NCI-H345 treated with DMSO at 0.1 percent for 48 hours (cell line): ENCODE results near the gene ANXA5.

Experiments used
- DNase-seq: peaks from one replicate; lab custom pipeline; 2025; ENCODE audit not compliant: unreplicated experiment; lab: John Stamatoyannopoulos, UW

Gene ANXA5

DNA sequence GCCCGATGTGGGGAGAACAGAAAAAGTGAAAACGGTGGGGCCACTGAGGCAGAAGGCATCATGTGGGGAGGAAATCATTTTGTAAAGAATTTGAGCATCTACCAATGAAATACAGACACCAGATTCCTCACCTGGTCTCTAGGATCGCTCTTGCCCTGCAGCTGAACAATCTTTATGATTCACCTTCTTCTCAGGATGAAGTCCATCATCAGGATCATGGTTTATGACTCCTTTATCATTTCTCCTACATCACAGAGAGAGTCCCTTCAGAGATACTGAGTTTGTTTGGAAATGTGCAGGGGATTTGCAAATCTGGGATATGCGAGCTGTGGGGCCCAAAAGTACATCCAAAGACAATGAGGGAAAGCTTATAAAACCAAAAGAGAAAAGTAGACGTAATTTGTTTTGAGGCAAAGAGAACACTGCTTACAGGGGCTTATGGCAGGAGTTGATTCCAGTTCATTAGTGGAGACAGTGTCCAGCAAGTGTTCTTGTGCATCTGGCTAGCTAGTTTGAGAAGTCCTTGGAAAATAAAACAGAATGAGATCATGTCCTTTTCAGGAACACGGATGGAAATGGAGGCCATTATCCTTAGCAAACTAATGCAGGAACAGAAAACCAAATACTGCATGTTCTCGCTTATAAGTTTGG lies 15.3 kb upstream of the ANXA5 start:
- no peak for DNase-seq

DNA sequence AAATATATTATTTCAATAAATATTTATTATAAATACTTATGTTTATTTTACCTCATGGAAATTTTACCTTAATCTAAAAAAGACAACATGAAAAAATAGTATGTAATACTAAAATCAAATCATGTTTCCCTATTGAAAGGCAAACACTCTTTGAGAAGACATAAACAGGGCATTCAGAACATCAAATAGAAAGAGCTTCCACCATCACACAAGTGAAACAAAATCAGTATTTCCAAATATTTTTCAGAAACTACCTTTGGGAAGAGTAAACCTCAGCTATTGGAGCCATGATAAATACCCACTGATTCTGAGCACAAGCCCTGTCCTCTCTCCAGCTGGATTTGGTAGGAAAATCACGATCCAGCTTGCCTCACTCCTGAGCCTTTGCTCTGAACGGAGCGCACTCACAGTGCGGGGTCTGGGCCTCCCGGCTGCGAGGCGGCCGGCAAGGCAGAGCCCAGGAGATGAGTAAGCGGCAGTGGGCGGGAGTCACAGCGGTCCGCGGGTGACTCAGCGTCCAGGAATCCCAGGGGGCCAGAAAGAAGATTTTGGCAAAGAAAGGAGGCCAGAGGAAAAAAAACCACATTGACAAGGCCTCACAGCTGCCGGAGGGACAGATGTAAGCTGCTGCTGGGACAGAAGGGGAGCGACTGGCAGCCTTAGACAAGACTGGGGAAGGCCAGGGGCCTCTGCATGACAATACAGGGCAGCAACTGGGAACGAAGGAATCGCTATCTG lies 14.7 kb upstream of the ANXA5 start:
- no peak for DNase-seq

DNA sequence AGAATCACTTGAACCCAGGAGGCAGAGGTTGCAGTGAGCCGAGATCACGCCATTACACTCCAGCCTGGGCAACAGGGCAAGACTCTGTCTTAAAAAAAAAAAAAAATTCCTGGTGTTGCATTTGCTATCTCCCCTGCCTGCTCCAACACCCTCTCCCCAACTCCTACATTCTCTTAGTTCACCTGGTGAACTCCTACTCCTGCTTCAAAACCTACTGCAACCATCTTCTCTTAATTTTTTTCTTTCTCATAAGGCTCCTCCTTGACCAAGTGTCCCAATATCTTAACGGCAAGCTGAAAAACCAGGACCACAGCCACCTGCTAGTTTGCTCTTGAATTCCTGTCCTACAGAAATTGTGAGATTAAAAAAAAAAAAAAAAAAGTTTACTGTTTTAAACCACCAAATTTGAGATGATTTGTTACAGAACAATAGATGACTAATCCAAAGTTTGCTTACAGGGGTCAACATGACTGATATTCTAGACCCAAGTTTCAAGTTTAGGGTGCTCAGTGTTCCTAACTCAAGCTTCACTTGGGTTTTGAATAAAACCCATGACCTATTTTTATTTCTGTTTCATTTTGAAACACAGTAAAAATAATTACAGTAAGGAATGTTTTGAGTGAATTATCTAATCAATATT lies 13.1 kb upstream of the ANXA5 start:
- no peak for DNase-seq

DNA sequence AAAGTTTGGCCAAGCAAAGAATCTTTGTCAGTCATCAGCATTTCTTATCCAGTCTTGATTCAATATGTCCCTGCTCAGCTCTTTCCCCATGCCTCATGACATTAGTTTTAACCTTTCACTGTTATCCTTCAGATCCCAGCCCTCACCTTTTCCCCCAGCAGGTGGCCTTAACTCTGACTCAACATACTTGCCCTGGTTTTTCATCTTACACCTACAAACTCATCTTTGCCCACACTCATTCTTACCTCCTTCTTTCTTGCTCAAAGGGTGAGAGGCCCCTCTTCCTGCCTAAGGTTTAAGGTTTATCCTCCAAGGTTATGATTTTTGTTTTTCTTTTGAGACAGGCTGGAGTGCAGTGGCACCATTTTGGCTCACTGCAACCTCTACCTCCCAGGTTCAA lies 10.6 kb upstream of the ANXA5 start:
- no peak for DNase-seq

DNA sequence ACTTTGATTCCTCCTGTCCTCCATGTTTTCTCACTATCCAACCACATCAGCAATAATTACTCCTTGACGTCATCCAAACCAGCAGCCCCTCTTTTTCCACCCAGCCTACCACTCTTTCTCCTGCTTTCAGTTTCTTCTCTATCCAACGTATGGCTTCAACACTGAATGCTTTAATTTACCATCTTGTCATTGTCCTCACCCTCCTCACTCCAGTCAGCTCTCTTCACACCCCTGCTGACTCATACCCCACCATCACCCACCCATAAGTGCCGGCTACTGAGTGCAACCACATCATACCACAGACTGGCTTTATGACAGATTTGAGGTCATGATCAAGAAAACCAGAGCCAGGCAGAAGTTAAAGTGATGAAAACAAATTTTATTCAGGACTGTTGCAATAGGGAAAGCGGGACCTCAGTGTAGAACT lies 9.8 kb upstream of the ANXA5 start:
- no peak for DNase-seq

DNA sequence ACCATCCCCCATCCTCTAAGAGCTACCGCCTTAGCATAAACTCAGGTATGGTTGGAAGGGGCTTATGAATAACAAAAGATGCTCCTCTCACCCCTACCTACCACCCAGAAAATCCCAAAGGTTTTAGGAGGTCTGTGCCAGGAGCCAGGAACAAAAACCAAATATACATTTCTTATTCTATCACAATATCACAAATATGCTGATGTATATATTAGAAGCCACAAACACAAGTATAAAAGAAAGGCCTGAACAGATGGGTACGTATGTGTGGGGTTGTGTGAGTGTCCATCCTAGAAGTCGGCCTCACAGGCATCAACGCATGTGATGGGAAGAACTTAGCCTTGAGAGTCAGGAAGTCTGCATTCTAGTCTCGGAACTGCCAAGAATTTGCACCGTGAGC lies 8.7 kb upstream of the ANXA5 start:
- DNase-seq = no peak

DNA sequence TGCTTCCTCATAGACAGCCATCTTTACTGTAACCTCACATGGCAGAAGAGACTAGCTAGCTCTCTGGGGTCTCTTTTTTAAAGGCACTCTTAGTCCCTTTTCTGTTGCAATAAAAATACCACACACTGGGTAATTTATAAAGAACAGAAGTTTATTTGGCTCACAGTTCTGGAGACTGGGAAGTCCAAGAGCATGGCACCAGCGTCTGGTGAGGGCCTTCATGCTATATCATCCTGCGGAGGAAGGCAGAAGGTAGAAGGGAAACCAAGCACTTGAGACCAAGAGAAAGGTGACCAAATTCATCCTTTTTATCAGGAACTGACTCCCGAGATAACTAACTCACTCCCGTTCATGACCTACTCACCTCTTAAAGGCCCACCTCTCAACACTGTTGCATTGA lies 5.4 kb upstream of the ANXA5 start:
- no peak for DNase-seq

DNA sequence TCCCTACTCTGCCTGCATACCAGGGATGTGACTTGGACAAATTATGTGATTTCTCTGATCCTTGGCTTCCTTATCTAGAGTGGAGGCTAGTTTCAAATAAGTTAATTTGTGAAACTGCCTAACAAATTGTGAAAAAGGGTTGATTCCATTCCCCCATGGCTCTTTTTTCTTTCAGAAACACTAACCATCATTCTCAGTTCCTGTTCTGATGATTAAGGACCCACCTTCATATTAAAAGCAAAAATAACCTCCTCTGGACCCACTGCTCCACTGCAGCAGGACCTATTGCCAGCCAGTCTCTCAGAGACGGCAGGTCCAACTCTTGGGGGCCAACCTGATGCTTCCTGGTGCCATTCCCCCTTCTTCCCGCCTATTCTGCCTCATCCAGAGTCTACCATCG lies 4.5 kb upstream of the ANXA5 start:
- no peak for DNase-seq

DNA sequence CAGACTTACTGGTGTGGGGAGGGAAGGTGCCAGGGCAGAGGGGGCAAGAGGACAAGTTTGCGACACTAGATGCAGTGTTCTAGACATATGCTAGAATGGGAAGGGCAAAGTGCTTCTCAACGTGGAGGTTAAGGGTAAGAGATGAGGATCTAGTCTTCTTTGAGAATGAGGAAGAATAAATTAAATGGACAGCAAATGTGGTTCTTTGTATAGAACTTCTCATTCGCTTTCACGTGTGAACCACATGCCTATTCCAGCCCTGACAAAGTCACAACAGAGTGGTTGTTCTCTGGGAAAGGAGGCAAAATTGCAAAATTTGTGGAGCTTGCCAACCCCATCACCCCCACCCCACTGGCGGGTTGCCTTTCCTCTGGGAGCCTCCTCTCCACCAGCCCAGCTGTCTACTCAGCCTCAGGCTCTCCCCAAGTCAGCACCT lies 1.5 kb upstream of the ANXA5 start:
- DNase-seq = no peak

DNA sequence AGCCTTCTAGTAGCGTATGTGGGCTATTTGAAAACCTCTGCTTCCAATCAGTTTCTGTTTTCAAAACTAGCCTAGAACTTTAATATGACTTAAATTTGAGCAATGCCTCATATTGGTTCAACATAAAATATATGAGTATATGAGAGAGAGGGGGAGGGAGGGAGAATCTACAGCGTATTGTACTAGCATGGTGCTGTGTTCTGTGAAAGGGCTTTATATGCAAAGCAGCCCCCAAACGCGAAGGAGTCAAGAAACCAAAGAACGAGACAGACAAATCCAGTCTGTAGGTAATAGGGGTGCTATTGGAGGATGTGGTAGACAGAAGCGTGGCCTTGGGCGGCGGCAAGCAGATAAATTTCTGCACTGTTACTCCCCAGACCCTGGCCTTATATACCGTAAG lies 784 bp upstream of the ANXA5 start:
- DNase-seq = no peak

DNA sequence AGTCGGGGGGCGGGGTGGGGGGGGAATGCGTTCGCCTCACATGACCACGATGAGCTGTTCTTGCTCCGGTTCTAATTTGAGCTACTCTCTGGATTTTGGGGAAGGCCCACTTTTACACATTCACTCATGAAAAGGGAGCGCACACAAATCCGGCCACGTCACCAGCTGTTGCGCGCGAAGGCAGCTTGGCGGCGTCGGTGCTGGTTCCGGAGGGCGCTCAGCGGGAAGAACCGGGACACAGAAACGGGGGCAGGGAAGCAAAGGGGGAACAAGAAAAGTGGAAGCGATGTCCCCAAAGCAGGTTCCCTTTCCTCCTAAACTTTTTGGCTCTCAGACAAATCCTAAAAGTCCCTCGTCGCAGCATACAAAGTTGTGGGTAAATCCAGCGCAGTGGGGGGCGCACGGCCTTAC lies 605 bp downstream of the ANXA5 start:
- no peak for DNase-seq

DNA sequence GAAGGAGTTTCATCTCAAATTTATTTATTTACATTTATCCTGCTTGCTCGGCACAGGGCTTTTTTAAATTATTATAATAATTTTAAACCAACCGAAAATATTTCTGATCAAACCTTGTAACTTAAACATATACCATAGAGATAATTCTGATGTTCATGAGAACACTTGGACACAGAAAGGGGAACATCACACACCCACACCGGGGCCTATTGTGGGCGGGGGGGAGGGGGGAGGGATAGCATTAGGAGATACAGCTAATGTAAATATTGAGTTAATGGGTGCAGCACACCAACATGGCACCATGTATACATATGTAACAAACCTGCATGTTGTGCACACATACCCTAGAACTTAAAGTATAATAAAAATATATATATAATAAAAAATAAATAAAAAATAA lies 2.9 kb downstream of the ANXA5 start:
- no peak for DNase-seq

DNA sequence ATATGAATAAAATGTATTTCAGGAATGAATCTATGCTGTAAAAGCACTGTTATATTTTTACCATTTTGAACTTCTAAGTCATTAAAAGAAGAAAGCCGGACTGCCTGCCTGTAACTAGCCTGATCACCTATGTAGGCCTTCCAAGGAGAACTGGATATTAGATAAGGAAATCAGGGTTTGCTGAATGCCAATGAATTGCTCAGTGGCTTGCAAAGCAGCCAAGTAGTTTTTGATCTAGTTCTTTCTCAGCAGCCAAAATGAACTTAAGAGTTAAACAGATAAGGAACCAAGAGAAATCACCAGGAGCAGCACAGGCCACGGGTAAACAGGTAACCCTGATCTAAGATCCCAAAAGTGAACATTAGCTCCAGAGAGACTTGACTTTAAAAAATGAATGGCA lies 3.3 kb downstream of the ANXA5 start:
- no peak for DNase-seq

DNA sequence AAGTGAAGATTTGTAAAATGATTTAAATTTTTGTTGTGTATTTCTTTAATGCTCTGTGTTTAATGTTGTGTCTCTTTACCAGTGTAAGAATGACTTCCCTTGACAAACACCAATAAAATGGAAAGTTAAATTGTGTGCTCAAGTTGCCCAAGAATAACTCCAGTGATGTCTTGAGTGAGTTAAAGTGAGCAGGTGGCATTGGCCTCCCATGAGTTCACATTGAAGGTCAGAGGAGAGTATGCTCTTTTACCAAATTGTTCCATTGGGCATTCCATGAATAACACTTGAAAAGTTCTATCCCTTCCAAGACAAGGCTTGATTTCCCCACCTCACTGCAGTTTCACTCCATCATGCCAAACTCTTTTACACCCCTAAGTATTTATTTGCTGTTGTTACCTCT lies 4.5 kb downstream of the ANXA5 start:
- no peak for DNase-seq

DNA sequence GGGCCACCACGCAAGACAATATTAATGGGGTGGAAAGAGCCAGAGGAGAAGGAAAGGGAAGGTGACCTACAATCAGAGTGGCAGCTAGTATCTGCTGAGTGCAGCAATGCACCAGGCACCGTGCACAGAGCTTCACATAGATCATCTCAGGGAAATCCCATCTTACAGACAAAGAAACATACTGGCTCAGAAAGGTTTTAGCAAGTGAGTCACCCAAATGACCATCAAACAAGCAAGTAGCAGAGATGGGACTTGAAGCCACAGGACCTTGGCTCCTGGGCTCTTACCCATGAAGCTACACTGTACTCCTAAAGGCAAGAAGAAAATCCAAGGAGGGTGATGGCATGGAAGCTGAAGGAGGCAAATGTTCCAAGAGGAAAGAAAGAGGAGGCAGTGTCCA lies 6.8 kb downstream of the ANXA5 start:
- no peak for DNase-seq

DNA sequence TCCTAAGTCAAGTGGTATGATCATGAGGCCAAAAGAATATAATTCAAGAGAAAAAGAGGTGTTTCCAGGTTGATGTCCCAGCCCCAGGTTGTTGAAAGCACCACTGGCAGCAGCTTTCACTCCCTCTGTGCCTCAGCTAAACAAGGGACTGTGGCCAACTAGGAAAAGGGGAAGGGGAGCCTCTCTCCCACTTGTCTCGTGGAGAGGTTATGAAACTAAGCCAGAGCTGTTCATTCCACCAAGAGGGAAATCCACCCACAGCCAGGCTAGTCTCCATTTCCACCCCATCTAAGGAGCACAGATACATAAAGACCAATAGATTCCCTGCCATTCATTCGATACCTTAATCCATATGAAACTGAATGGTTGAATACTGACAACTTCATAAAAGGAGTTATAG lies 8.1 kb downstream of the ANXA5 start:
- DNase-seq = no peak

DNA sequence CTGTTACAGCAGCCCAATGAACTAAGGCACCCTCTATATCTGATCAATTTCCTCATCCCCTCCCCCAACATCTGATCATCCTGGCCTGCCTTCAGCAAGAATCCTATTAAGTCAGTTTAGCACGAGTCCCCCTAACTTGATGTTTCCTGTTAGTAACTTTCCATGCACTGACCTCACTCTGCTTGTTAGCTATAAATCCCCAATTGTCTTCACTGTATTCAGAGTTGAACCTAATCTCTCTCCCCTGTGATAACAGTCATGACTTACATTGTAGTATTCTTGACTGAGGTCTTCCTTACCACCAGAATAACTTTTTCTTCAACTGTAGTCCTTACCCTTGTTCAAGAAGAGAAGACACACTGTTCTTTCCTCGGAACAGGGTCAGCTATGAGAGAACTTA lies 8.5 kb downstream of the ANXA5 start:
- no peak for DNase-seq

DNA sequence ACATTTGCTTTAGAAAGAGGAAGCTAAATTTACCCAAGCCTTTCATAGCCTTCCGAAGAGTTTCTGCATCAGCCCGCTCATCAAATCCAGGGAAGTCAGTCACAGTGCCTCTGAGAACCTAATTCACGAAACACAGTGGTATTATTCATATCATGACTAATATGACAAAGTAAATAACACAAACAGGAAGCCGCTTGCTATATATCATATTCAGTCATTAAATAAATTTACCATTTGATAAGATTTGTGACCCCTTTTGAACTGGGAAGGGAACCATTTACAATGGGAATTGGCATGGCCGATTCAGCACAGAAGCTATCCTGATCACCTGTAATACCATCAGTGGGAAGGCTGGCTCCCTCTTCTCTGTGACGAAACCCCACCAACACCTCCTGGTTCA lies 10.5 kb downstream of the ANXA5 start:
- no peak for DNase-seq

DNA sequence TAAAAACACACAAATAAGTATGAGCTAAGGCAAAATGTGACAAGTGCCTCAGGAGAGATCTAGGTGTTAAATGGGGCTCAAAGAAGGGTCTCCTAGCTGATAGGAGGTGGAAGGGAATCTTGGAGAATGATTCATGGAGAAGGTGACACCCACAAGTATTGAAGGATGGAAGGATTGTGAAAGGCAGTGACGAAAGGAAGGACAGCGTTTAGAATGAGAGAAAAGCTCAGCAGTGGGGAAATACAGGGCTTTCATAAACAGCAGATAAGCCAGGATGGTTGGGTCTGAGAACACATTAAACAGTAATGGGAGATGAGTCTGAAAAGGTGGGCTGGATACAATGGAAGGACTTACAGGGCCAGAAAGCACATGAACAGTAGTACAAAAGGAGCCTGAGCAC lies 11.5 kb downstream of the ANXA5 start:
- no peak for DNase-seq

DNA sequence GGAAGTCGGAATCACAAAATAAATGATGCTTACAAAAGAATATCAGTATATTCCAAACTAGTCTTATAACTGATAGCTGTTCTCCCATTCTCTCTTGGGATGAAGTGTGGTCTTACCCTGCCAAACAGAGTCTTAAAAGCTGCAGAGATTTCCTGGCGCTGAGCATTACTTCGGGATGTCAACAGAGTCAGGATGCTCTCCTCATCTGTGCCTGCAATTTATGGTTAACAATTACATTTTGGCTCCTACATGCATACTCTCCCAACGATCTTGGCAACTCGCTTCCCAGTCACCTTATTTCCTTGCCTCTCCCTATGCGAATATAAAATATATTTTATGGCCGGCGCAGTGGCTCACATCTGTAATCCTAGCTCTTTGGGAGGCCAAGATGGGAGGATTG lies 12.2 kb downstream of the ANXA5 start:
- DNase-seq = no peak

DNA sequence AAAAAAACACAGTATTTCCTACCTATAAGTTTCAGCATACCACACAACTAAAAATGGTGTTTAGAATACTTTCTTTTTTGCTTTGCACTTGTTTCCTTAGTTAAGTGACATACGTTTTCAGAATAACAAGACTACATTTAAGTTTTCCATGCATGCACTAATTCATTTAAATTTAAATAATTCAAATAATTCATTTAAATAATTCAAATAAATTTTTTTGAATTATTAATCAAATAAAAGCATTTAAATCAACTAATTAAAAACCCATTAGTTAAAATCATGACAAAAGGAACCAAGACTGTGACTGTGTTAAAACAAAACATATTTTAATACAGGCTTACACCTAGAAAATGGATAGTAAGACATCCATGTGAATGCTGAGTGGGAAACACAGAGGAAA lies 12.8 kb downstream of the ANXA5 start:
- DNase-seq = no peak

DNA sequence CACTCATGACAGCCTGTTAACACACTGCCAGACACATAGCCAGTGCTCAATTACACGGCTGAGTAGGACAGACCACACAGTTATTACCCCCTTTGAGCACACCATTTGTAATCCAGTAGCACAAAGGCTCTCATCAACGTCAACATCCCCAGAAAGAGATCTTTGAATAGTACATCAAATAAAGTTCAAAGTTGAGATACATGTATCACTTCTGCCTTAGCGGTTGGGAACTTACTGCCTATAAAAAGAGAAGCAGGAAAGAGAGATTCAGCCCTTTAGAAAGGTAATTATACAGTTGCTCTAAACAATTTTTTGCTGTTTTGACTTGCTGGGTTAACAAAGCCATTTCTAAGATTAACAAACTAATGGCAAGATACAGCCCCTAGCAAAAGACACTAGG lies 16.2 kb downstream of the ANXA5 start:
- no peak for DNase-seq

DNA sequence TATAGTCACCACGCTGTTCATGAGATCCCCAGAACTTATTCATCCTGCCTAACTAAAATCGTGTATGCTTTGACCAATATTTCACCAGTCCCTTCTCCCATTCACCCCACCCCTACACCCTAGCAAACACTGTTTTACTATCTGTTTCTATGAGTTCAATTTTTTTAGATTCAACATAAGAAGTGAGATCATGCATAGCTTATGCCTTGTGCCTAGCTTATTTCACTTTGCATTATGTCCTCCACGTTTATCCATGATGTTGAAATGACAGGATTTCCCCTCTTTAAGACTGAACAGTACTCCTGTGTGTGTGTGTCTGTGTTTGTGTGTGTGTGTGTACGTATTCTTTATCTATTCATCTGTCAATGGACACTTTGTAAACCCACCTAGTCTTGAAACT lies 16.8 kb downstream of the ANXA5 start:
- DNase-seq = no peak
